SK-N-SH (cell line): ENCODE results near the gene POU6F2. TPM values are rescaled to one million over a fixed set of nuclear protein-coding genes. Genes with fewer than 3 reads are reported as not detected.

Source experiments
- CTCF ChIA-PET: fragments of 300-600, 350-600 bp; formaldehyde crosslinking; extraction: SDS; loops from one replicate; lab custom pipeline; 2021; lab: Yijun Ruan, JAX
- POLR2A ChIA-PET: fragments of 350-600 bp; sonication (Branson Sonifier 250); formaldehyde crosslinking; extraction: SDS; loops from one replicate; lab custom pipeline; 2020; ENCODE audit warnings: antibody characterized with exemption, inconsistent platforms; lab: Yijun Ruan, JAX
- DNase-seq: peaks from one replicate; pipeline ENCODE4 v3.0.0; 2012
- H2AFZ ChIP-seq: fragments of 200-600 bp; sonication (generic); 2 replicates; pipeline ENCODE4 v1.8.1; 2016; ENCODE audit warnings: antibody characterized with exemption, mild to moderate bottlenecking, low read depth
- H3F3A ChIP-seq: fragments of 200-600 bp; sonication (generic); replicated peaks from 2 replicates; pipeline ENCODE3; 2016; ENCODE audit warnings: antibody characterized with exemption, mild to moderate bottlenecking; ENCODE audit not compliant: insufficient read depth
- H3K27ac ChIP-seq, 2 experiments: fragments of 200-500 bp in 1 of 2; fragments of 200-600 bp in 1 of 2; sonication (Bioruptor generic) in 1 of 2; sonication (generic), shearing (Covaris generic) in 1 of 2; 2 replicates each; pipeline versions ENCODE4 v1.5.1 to v1.6.1; 2014 to 2016; ENCODE audit warnings: low read depth in 2 of 2, inconsistent platforms in 1 of 2, low read length in 1 of 2, mild to moderate bottlenecking in 1 of 2, mixed read lengths in 1 of 2
- H3K27me3 ChIP-seq: fragments of 200-600 bp; sonication (generic), shearing (Covaris generic); 2 replicates; pipeline ENCODE4 v1.6.1; 2016; ENCODE audit warnings: mixed run types; ENCODE audit not compliant: insufficient read depth
- H3K36me3 ChIP-seq, 2 experiments: fragments of 200-500 bp in 1 of 2; fragments of 200-600 bp in 1 of 2; sonication (Bioruptor generic) in 1 of 2; sonication (generic) in 1 of 2; replicated peaks in 1 of 2; 2 replicates each; pipeline versions ENCODE3 to v1.5.1; 2014 to 2016; ENCODE audit warnings: low read length in 1 of 2, mild to moderate bottlenecking in 1 of 2; ENCODE audit not compliant: insufficient read depth in 2 of 2, control insufficient read depth in 1 of 2
- H3K4me1 ChIP-seq, 2 experiments: fragments of 200-500 bp in 1 of 2; fragments of 200-600 bp in 1 of 2; sonication (Bioruptor generic) in 1 of 2; sonication (generic), shearing (Covaris generic) in 1 of 2; 2 replicates each; pipeline versions ENCODE4 v1.5.1 to v1.6.1; 2014 to 2016; ENCODE audit warnings: low read depth in 1 of 2, low read length in 1 of 2, mixed run types in 1 of 2; ENCODE audit not compliant: insufficient read depth in 2 of 2, control insufficient read depth in 1 of 2
- H3K4me2 ChIP-seq: fragments of 200-600 bp; sonication (generic), shearing (Covaris generic); 2 replicates; pipeline ENCODE4 v1.6.1; 2017; ENCODE audit warnings: mixed run types
- H3K4me3 ChIP-seq, 2 experiments: fragments of 200-500 bp in 1 of 2; fragments of 200-600 bp in 1 of 2; sonication (Bioruptor generic) in 1 of 2; sonication (generic), shearing (Covaris generic) in 1 of 2; 2 replicates each; pipeline versions ENCODE4 v1.5.1 to v1.8.1; 2014 to 2016; ENCODE audit warnings: low read depth in 2 of 2, inconsistent platforms in 1 of 2, low read length in 1 of 2, mild to moderate bottlenecking in 1 of 2, mixed read lengths in 1 of 2, moderate library complexity in 1 of 2
- H3K79me2 ChIP-seq: fragments of 200-600 bp; sonication (generic); 2 replicates; pipeline ENCODE4 v1.8.1; 2017; ENCODE audit warnings: mild to moderate bottlenecking; ENCODE audit not compliant: insufficient read depth
- H3K9ac ChIP-seq: fragments of 200-600 bp; sonication (generic); 2 replicates; pipeline ENCODE4 v1.6.1; 2017; ENCODE audit warnings: mixed run types
- H3K9me2 ChIP-seq: fragments of 200-600 bp; sonication (generic); 2 replicates; pipeline ENCODE4 v1.6.1; 2017; ENCODE audit warnings: mixed run types
- H3K9me3 ChIP-seq: fragments of 200-600 bp; sonication (generic); 2 replicates; pipeline ENCODE4 v1.6.1; 2017; ENCODE audit warnings: mixed run types, mild to moderate bottlenecking, moderate library complexity
- H4K20me1 ChIP-seq: fragments of 200-600 bp; sonication (generic); 2 replicates; pipeline ENCODE4 v1.6.1; 2017; ENCODE audit warnings: mild to moderate bottlenecking, mixed run types; ENCODE audit not compliant: insufficient read depth
- CHD2 ChIP-seq: fragments of 150-350 bp; IDR thresholded peaks from 2 replicates; pipeline ENCODE4 v1.6.1; 2018; ENCODE audit warnings: low read length; ENCODE audit not compliant: partially characterized antibody
- EP300 ChIP-seq, 2 experiments: IDR thresholded peaks; 2 replicates each; pipeline versions ENCODE4 v1.4.0 to v1.6.1; 2012; ENCODE audit warnings: borderline replicate concordance in 1 of 2, low read depth in 1 of 2, low read length in 1 of 2
- FOXM1 ChIP-seq: IDR thresholded peaks from 2 replicates; pipeline ENCODE4 v1.4.0; 2012; ENCODE audit warnings: low read depth, mild to moderate bottlenecking
- JUND ChIP-seq: IDR thresholded peaks from 2 replicates; pipeline ENCODE4 v1.4.0; 2012
- MEF2A ChIP-seq: IDR thresholded peaks from 2 replicates; pipeline ENCODE4 v1.4.0; 2012; ENCODE audit warnings: low read depth, borderline replicate concordance
- MXI1 ChIP-seq: IDR thresholded peaks from 2 replicates; pipeline ENCODE4 v1.6.1; 2012; ENCODE audit warnings: mild to moderate bottlenecking, low read depth, low read length, improper control_type of control experiment
- POLR2AphosphoS5 ChIP-seq: IDR thresholded peaks from 2 replicates; pipeline ENCODE4 v1.6.1; 2012; ENCODE audit warnings: low read depth, low read length
- RCOR1 ChIP-seq: fragments of 150-350 bp; IDR thresholded peaks from 2 replicates; pipeline ENCODE4 v1.6.1; 2017; ENCODE audit warnings: antibody characterized with exemption, low read length
- SIN3A ChIP-seq: IDR thresholded peaks from 2 replicates; pipeline ENCODE4 v1.6.1; 2012; ENCODE audit warnings: low read depth, mild to moderate bottlenecking, low read length, moderate library complexity, borderline replicate concordance
- TCF12 ChIP-seq: IDR thresholded peaks from 2 replicates; pipeline ENCODE4 v1.4.0; 2012
- TEAD4 ChIP-seq: IDR thresholded peaks from 2 replicates; pipeline ENCODE4 v1.4.0; 2012; ENCODE audit warnings: mild to moderate bottlenecking, borderline replicate concordance; ENCODE audit not compliant: insufficient read depth
- YY1 ChIP-seq: IDR thresholded peaks from 2 replicates; pipeline ENCODE4 v1.4.0; 2012; ENCODE audit warnings: low read depth, mild to moderate bottlenecking
- WGBS: methylation state at CpG from one replicate; pipeline ENCODE4 v1.1.6; 2017; ENCODE audit warnings: low lambda C conversion rate; 5-methylcytosine and 5-hydroxymethylcytosine counted together
- polyA plus RNA-seq, 3 experiments: library from polyadenylated mRNA; depleted of rRNA; stranded (reverse); fragments of >200 nt; gene quantifications; 2 replicates each; pipeline ENCODE4 v1.2.3, GENCODE V29; 2012
- TF ChIP-seq, protein P1 (sequence below): IDR thresholded peaks from 2 replicates; pipeline ENCODE4; 2012
- TF ChIP-seq, protein P2 (sequence below): IDR thresholded peaks from 2 replicates; pipeline ENCODE4 v1.4.0; 2012; ENCODE audit warnings: low read depth
- TF ChIP-seq, protein P3 (sequence below): IDR thresholded peaks from 2 replicates; pipeline ENCODE4 v1.4.0; 2012; ENCODE audit warnings: low read depth, borderline replicate concordance
- TF ChIP-seq, protein P4 (sequence below): fragments of 200-600 bp; sonication (generic); IDR thresholded peaks from 2 replicates; pipeline ENCODE4 v1.6.1; 2017; ENCODE audit warnings: antibody characterized with exemption, mild to moderate bottlenecking, moderate library complexity
- TF ChIP-seq, protein P5 (sequence below): IDR thresholded peaks from 2 replicates; pipeline ENCODE4 v1.4.0; 2012; ENCODE audit warnings: low read depth, borderline replicate concordance
- TF ChIP-seq, protein P6 (sequence below): IDR thresholded peaks from 2 replicates; pipeline ENCODE4 v1.6.1; 2012; ENCODE audit warnings: mild to moderate bottlenecking, low read depth, low read length, moderate library complexity

The POU6F2 gene
- polyA plus RNA-seq, 1 of the 3 experiments (the other 2 are of a cell fraction): under 0.01 TPM

DNA sequence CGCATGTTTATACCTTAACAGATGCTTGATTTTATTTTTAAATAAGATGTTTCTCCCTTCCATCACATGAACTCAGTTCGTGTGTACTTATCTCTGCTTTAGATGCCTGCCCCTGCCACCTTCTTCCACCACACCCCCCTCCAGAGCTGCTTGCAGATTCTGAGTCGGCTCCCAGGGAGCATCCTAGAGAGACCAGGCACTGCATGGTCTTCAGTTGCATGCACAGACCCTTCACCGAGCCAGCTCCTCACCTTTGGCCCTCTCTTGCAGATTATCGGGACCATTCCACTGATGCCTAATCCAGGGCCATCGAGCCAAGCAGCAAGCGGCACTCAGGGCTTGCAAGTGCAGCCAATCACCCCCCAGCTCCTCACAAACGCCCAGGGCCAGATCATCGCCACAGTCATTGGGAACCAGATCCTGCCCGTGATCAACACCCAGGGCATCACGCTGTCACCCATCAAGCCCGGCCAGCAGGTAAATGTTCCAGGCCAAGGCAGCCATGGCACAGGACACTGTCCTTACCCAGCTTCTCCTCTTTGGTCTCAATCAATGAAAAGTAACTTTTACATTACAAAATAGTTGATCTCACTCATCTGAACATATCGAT is 455.2 kb downstream of the POU6F2 start:
- H2AFZ ChIP-seq: no peak overlapping the region
- 27% methylated on average over 13 of the region's 13 CpGs for WGBS
- no peak overlapping the region for H3K4me2 ChIP-seq
- ChIA-PET CTCF (interaction anchor here (1.9 kb wide), 1 partner anchor 20 kb away, joined by 10 read pairs; no protein-coding TSS in a partner anchor), POLR2A (no interaction called here)
- peaks cover 23% of the 10 kb centered on the region; the same call in 1 of the 2 replicates for H3K27me3 ChIP-seq
- H3K4me3 ChIP-seq: no peak overlapping the region
- no peak overlapping the region for H3K27ac ChIP-seq
- DNase-seq: no peak
- no peaks in the 10 kb centered on the region for H3K9me3 ChIP-seq
- H3K4me1 ChIP-seq: no peaks in the 10 kb centered on the region; a peak in 1 of 4 replicates
- H3F3A ChIP-seq: no peaks in the 10 kb centered on the region
- TF ChIP-seq TCF12: no peak
- TF ChIP-seq, protein P1, sequence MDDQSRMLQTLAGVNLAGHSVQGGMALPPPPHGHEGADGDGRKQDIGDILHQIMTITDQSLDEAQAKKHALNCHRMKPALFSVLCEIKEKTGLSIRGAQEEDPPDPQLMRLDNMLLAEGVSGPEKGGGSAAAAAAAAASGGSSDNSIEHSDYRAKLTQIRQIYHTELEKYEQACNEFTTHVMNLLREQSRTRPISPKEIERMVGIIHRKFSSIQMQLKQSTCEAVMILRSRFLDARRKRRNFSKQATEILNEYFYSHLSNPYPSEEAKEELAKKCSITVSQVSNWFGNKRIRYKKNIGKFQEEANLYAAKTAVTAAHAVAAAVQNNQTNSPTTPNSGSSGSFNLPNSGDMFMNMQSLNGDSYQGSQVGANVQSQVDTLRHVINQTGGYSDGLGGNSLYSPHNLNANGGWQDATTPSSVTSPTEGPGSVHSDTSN: no peak
- TF ChIP-seq, protein P2, sequence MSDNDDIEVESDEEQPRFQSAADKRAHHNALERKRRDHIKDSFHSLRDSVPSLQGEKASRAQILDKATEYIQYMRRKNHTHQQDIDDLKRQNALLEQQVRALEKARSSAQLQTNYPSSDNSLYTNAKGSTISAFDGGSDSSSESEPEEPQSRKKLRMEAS: no peak
- TF ChIP-seq, protein P3, sequence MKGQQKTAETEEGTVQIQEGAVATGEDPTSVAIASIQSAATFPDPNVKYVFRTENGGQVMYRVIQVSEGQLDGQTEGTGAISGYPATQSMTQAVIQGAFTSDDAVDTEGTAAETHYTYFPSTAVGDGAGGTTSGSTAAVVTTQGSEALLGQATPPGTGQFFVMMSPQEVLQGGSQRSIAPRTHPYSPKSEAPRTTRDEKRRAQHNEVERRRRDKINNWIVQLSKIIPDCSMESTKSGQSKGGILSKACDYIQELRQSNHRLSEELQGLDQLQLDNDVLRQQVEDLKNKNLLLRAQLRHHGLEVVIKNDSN: no peak
- TF ChIP-seq FOXM1: no peak
- no peaks in the 10 kb centered on the region for H3K36me3 ChIP-seq
- no peaks in the 10 kb centered on the region for H3K79me2 ChIP-seq
- no peaks in the 10 kb centered on the region for H3K9me2 ChIP-seq
- no peaks in the 10 kb centered on the region for H4K20me1 ChIP-seq
- H3K9ac ChIP-seq: no peak overlapping the region

DNA sequence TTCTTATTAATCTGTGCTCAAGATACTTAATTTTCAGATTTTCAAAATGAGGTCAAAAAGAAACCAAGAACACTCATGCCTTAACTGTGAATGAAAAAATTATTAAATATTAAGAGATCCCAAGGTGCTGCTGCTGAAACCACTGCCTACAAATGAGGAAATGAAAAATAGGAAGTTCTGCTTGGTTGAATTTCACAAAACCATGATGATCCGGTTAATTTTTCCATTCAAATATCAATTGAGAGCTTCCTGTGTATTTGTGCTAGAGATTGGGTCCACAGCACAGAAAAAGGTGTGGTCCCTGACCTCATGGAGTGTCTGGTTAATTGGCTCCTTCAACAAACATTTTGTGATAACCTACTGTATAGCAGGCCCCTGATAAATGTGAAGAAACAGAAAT is 455.8 kb downstream of the POU6F2 start:
- no peak overlapping the region for H3K9ac ChIP-seq
- peaks cover 23% of the 10 kb centered on the region; the same call in 1 of the 2 replicates for H3K27me3 ChIP-seq
- H3F3A ChIP-seq: no peaks in the 10 kb centered on the region
- no peak overlapping the region for H3K4me2 ChIP-seq
- H4K20me1 ChIP-seq: no peaks in the 10 kb centered on the region
- ChIA-PET POLR2A (no interaction called here), CTCF (interaction anchor here (1.9 kb wide), 1 partner anchor 20 kb away, joined by 10 read pairs; no protein-coding TSS in a partner anchor)
- H3K36me3 ChIP-seq: no peaks in the 10 kb centered on the region
- no peak overlapping the region for H3K4me3 ChIP-seq
- WGBS: 4% methylated on average over 1 of the region's 1 CpG
- no peak for DNase-seq
- no peaks in the 10 kb centered on the region for H3K79me2 ChIP-seq
- H3K9me3 ChIP-seq: no peaks in the 10 kb centered on the region
- H3K9me2 ChIP-seq: no peaks in the 10 kb centered on the region
- H3K4me1 ChIP-seq: no peaks in the 10 kb centered on the region; a peak in 1 of 4 replicates
- no peak overlapping the region for H3K27ac ChIP-seq
- no peak overlapping the region for H2AFZ ChIP-seq
- TF ChIP-seq, protein P4, sequence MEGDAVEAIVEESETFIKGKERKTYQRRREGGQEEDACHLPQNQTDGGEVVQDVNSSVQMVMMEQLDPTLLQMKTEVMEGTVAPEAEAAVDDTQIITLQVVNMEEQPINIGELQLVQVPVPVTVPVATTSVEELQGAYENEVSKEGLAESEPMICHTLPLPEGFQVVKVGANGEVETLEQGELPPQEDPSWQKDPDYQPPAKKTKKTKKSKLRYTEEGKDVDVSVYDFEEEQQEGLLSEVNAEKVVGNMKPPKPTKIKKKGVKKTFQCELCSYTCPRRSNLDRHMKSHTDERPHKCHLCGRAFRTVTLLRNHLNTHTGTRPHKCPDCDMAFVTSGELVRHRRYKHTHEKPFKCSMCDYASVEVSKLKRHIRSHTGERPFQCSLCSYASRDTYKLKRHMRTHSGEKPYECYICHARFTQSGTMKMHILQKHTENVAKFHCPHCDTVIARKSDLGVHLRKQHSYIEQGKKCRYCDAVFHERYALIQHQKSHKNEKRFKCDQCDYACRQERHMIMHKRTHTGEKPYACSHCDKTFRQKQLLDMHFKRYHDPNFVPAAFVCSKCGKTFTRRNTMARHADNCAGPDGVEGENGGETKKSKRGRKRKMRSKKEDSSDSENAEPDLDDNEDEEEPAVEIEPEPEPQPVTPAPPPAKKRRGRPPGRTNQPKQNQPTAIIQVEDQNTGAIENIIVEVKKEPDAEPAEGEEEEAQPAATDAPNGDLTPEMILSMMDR: no peak
- TF ChIP-seq SIN3A (no peak), JUND (no peak), FOXM1 (no peak), EP300 (IDR thresholded peaks at IDR 0.05; ENCODE audit: borderline replicate concordance in 1 of 2, low read depth in 1 of 2, low read length in 1 of 2) (no peak), POLR2AphosphoS5 (no peak), RCOR1 (no peak), MEF2A (no peak), TEAD4 (no peak), CHD2 (no peak), YY1 (no peak), MXI1 (no peak)
- TF ChIP-seq, protein P5, sequence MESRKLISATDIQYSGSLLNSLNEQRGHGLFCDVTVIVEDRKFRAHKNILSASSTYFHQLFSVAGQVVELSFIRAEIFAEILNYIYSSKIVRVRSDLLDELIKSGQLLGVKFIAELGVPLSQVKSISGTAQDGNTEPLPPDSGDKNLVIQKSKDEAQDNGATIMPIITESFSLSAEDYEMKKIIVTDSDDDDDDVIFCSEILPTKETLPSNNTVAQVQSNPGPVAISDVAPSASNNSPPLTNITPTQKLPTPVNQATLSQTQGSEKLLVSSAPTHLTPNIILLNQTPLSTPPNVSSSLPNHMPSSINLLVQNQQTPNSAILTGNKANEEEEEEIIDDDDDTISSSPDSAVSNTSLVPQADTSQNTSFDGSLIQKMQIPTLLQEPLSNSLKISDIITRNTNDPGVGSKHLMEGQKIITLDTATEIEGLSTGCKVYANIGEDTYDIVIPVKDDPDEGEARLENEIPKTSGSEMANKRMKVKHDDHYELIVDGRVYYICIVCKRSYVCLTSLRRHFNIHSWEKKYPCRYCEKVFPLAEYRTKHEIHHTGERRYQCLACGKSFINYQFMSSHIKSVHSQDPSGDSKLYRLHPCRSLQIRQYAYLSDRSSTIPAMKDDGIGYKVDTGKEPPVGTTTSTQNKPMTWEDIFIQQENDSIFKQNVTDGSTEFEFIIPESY: no peak
- TF ChIP-seq, protein P6, sequence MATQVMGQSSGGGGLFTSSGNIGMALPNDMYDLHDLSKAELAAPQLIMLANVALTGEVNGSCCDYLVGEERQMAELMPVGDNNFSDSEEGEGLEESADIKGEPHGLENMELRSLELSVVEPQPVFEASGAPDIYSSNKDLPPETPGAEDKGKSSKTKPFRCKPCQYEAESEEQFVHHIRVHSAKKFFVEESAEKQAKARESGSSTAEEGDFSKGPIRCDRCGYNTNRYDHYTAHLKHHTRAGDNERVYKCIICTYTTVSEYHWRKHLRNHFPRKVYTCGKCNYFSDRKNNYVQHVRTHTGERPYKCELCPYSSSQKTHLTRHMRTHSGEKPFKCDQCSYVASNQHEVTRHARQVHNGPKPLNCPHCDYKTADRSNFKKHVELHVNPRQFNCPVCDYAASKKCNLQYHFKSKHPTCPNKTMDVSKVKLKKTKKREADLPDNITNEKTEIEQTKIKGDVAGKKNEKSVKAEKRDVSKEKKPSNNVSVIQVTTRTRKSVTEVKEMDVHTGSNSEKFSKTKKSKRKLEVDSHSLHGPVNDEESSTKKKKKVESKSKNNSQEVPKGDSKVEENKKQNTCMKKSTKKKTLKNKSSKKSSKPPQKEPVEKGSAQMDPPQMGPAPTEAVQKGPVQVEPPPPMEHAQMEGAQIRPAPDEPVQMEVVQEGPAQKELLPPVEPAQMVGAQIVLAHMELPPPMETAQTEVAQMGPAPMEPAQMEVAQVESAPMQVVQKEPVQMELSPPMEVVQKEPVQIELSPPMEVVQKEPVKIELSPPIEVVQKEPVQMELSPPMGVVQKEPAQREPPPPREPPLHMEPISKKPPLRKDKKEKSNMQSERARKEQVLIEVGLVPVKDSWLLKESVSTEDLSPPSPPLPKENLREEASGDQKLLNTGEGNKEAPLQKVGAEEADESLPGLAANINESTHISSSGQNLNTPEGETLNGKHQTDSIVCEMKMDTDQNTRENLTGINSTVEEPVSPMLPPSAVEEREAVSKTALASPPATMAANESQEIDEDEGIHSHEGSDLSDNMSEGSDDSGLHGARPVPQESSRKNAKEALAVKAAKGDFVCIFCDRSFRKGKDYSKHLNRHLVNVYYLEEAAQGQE: no peak
